Breast epithelium (tissue), 3 donors: ENCODE results near the gene SUV39H2.

Source experiments
- POLR2A ChIP-seq: fragments of 450-650 bp; IDR thresholded peaks from one replicate; pipeline ENCODE4 v1.6.1; 2016; ENCODE audit warnings: antibody characterized with exemption, mild to moderate bottlenecking, moderate library complexity
- POLR2AphosphoS5 ChIP-seq, 3 donors: sonication (generic); formaldehyde crosslinking; IDR thresholded peaks; one replicate each; pipeline ENCODE4 v1.6.1; 2017; ENCODE audit warnings: antibody characterized with exemption in 3 of 3
- TF ChIP-seq, protein P1 (sequence below), 3 donors: fragments of 450-650 bp; IDR thresholded peaks; one replicate each; pipeline ENCODE4 v1.5.1; 2016 to 2017; ENCODE audit warnings: antibody characterized with exemption in 3 of 3, mild to moderate bottlenecking in 3 of 3, moderate library complexity in 3 of 3

DNA sequence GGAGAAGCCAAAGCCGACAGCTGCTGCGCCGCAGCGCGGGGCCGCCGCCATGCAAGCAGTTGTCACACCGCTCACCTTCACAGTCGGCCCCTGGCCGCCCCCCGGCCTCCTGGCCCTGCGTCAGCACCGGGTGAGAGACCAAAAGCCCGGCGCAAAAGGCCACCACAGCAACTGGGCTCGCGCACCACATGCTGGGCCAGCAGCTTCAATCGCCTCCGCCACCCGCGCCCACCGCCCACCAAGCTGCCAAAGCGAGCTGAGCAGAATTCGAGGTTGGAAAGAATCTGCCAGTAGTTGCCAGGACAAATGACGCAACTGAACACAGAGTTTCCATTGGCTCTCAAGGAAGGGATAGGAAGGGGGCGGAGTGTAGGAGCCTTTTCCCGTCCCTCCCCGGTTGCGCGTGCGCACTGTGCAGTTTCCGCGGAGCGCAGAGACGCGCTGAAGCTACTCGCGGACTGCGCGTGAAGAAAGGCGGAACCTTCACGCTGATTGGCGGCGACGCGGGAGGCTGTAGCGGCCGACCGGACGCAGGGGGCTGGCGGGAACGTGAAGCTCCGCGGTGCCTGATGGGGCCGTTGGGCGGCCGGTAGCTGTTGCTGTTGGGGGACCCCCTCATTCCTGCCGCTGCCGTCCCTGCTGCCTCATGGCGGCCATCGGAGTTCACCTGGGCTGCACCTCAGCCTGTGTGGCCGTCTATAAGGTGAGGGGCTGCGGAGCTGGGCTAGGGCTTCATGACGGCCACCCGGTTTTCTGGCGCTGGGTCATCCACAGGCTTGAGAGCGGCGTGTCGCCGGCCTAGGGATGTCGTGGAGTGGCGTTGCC, 40.7 kb upstream of the SUV39H2 start, which contains the start of the genes CDNF, HSPA14 and MSANTD7:
- TF ChIP-seq, protein P1, sequence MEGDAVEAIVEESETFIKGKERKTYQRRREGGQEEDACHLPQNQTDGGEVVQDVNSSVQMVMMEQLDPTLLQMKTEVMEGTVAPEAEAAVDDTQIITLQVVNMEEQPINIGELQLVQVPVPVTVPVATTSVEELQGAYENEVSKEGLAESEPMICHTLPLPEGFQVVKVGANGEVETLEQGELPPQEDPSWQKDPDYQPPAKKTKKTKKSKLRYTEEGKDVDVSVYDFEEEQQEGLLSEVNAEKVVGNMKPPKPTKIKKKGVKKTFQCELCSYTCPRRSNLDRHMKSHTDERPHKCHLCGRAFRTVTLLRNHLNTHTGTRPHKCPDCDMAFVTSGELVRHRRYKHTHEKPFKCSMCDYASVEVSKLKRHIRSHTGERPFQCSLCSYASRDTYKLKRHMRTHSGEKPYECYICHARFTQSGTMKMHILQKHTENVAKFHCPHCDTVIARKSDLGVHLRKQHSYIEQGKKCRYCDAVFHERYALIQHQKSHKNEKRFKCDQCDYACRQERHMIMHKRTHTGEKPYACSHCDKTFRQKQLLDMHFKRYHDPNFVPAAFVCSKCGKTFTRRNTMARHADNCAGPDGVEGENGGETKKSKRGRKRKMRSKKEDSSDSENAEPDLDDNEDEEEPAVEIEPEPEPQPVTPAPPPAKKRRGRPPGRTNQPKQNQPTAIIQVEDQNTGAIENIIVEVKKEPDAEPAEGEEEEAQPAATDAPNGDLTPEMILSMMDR (IDR thresholded peaks at IDR 0.05): peak in 1 of 3 donors; percentile 6
- TF ChIP-seq POLR2A: peak; percentile 21
- peak; percentile 80 to 96 (median 82) for TF ChIP-seq POLR2AphosphoS5 (IDR thresholded peaks at IDR 0.05)
